BJ (cell line): ENCODE measurements around the gene SORCS2. TPM values are rescaled to one million over a fixed set of nuclear protein-coding genes. Genes with fewer than 3 reads are reported as not detected.

Experiments
- CTCF ChIA-PET: fragments of 350-600 bp; formaldehyde crosslinking; extraction: SDS; loops from one replicate; lab custom pipeline; 2021; ENCODE audit warnings: antibody characterized with exemption, inconsistent platforms; lab: Yijun Ruan, JAX
- POLR2A ChIA-PET: fragments of 300-600 bp; sonication (Branson Sonifier 250); formaldehyde crosslinking; extraction: SDS; loops from one replicate; lab custom pipeline; 2021; ENCODE audit warnings: antibody characterized with exemption; lab: Charles Lee
- DNase-seq: peaks from one replicate; pipeline ENCODE4 v3.0.0-alpha.2; 2011; ENCODE audit warnings: low read depth
- H3K27me3 ChIP-seq: 2 replicates; pipeline ENCODE4 v1.6.0; 2011; ENCODE audit warnings: low read length; ENCODE audit not compliant: control insufficient read depth, insufficient read depth
- H3K36me3 ChIP-seq: 2 replicates; pipeline ENCODE4 v1.5.1; 2011; ENCODE audit warnings: low read length; ENCODE audit not compliant: control insufficient read depth, insufficient read depth
- H3K4me3 ChIP-seq: 2 replicates; pipeline ENCODE4 v1.5.1; 2011; ENCODE audit warnings: low read depth, mild to moderate bottlenecking, control low read depth, low read length
- polyA plus RNA-seq: library from polyadenylated mRNA; depleted of rRNA; stranded (reverse); fragments of >200 nt; gene quantifications from 2 replicates; pipeline ENCODE4 v1.2.3, GENCODE V29; 2011
- TF ChIP-seq, protein P1 (sequence below): IDR thresholded peaks from 2 replicates; pipeline ENCODE4 v1.5.1; 2011; ENCODE audit warnings: low read depth, mild to moderate bottlenecking, control low read depth, inconsistent platforms, low read length, moderate library complexity; ENCODE audit not compliant: insufficient read depth

SORCS2 gene
- polyA plus RNA-seq, 1 experiment: 0.63 TPM

DNA sequence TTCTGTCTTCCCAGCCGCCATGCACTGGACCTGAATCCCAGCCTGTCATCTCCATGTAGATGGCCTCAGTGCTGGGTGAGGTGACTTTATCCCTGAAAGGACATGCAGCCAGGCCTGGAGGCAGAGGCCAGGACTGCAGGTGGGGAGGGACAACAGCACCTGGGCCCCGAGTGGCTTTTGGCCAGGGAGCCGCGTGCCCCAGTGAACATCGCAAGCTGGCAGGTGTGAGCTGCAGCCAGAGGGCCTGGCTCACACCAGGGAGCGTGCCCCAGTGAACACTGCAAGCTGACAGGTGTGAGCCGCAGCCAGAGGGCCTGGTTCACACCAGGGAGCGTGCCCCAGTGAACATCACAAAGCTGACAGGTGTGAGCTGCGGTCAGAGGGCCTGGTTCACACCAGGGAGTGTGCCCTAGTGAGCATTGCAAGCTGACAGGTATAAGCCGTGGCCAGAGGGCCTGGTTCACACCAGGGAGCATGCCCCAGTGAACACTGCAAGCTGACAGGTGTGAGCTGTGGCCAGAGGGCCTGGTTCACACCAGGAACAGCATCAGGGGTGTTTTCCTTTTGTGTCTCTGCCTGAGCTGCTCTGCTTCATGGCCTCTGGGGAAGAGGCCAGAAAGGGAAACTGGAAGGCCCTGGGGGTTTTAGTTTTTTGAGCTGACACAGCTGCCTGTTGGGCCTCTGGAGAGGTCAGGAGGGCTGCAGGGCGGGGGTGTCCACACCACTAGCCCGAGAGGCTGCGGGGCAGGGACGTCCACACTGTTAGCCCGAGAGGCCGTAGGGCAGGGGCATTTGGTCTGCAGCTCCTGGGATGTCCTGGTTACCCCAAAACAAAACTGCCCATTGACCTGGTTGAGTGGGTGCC, 265.1 kb downstream of the SORCS2 start:
- no peaks in the 10 kb centered on the region for H3K27me3 ChIP-seq
- ChIA-PET POLR2A (no interaction called here), CTCF (interaction anchor here (0.7 kb wide), 1 partner anchor 13 kb away, joined by 3 read pairs; no protein-coding TSS in a partner anchor)
- no peak overlapping the region for H3K4me3 ChIP-seq
- no peaks in the 10 kb centered on the region for H3K36me3 ChIP-seq
- TF ChIP-seq, protein P1, sequence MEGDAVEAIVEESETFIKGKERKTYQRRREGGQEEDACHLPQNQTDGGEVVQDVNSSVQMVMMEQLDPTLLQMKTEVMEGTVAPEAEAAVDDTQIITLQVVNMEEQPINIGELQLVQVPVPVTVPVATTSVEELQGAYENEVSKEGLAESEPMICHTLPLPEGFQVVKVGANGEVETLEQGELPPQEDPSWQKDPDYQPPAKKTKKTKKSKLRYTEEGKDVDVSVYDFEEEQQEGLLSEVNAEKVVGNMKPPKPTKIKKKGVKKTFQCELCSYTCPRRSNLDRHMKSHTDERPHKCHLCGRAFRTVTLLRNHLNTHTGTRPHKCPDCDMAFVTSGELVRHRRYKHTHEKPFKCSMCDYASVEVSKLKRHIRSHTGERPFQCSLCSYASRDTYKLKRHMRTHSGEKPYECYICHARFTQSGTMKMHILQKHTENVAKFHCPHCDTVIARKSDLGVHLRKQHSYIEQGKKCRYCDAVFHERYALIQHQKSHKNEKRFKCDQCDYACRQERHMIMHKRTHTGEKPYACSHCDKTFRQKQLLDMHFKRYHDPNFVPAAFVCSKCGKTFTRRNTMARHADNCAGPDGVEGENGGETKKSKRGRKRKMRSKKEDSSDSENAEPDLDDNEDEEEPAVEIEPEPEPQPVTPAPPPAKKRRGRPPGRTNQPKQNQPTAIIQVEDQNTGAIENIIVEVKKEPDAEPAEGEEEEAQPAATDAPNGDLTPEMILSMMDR: no peak
- no peak for DNase-seq

DNA sequence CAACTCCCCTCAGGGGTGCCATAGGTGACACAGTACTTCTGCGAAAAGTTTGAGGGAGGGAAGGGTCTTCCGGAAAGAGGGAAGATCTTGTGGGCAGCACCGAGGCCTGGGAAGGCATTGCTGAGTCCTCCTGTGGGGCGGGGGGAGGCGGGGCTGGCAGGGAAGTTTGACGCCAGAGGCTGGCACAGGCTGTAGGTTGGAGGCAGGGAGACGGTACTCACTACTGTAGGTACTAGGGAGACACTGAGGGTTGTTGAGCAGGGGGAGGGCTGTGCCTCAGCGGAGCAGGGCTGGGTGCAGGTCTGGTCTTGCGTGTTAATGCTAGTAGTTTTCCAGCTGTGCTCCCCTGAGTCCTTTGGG, 265.7 kb downstream of the SORCS2 start:
- Histone ChIP-seq H3K36me3 (no peaks in the 10 kb centered on the region), H3K4me3 (no peak overlapping the region), H3K27me3 (no peaks in the 10 kb centered on the region)
- CTCF ChIA-PET: no interaction called here
- POLR2A ChIA-PET: no interaction called here
- TF ChIP-seq, protein P1: no peak
- DNase-seq: no peak

DNA sequence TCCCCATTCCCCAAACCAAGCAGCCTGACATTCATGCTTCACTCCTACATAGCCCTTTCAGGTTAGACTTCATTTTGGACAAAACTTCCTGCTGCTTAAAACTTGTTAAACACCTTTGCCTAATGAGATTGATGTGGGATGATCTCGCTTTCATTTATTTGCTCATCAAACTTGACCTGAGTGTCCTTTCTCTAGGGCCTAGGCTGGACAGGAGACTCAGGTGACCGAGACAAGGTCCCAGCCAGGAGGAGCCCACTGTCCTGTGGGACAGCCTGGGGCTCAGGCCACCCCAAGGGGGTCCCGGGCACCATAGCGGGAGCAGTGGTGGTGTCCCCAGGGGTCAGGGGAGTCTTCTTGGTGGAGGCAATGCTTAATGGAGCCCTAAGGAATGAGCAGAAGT, 266.1 kb downstream of the SORCS2 start:
- no peak for DNase-seq
- Histone ChIP-seq H3K36me3 (no peaks in the 10 kb centered on the region), H3K4me3 (no peak overlapping the region), H3K27me3 (no peaks in the 10 kb centered on the region)
- CTCF ChIA-PET: no interaction called here
- POLR2A ChIA-PET: no interaction called here
- TF ChIP-seq, protein P1: no peak

DNA sequence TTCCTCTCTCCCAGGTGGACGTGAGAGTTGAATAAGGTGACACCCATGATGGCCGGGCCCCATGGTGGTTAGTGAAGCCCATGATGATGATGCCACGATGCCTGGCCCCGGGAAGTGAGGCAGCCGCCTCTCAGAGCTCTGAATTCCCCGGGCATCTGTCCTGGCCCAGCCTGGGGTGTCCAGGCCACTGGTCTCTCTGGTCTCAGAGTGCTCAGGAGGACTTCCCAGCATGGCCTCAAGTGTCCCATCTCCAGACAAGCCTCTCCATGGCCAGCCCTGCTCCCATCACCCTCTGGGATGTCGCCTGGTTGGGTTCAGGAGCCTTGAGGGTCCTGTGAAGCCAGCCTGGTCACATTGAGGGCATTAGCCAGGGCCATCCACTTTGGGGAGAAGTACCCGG, 267.1 kb downstream of the SORCS2 start:
- TF ChIP-seq, protein P1: no peak
- DNase-seq: no peak

DNA sequence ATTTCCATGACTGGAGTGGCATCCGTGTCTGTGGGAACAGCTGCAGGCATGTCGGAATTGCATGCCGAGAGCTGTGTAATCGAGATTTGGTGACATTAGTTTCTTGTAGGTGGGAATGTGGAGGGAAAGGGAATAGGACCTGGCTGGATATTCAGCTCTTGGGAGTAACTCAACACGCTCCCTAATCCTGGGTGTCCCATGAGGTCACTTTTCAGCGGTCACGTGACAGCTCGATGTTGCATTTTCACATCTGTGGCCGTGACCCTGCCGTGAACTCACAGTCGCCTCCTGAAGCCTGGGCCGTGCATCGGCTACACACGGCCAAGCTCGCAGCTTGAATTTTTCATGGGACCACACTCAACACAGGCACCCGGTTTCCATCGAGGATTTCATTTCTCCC, 268.2 kb downstream of the SORCS2 start:
- H3K36me3 ChIP-seq: no peaks in the 10 kb centered on the region
- ChIA-PET POLR2A (no interaction called here), CTCF (interaction anchor here (2.0 kb wide), 1 partner anchor 260 kb away, joined by 6 read pairs; no protein-coding TSS in a partner anchor)
- TF ChIP-seq, protein P1: no peak
- no peak overlapping the region for H3K4me3 ChIP-seq
- H3K27me3 ChIP-seq: no peaks in the 10 kb centered on the region
- no peak for DNase-seq

More for the DNA sequence above, 267.1 kb downstream of the SORCS2 start:
- Histone ChIP-seq H3K36me3 (no peaks in the 10 kb centered on the region), H3K4me3 (no peak overlapping the region), H3K27me3 (no peaks in the 10 kb centered on the region)
- POLR2A ChIA-PET: no interaction called here
- CTCF ChIA-PET: interaction anchor here (2.0 kb wide), 1 partner anchor 261 kb away, joined by 6 read pairs; no protein-coding TSS in a partner anchor
